Epidermal melanocyte (primary cell): ENCODE data around the gene ZRANB1.

Source experiments
- DNase-seq: peaks from one replicate; pipeline ENCODE4 v3.0.0; 2011; ENCODE audit warnings: low spot score; ENCODE audit not compliant: insufficient read length

The ZRANB1 gene

DNA sequence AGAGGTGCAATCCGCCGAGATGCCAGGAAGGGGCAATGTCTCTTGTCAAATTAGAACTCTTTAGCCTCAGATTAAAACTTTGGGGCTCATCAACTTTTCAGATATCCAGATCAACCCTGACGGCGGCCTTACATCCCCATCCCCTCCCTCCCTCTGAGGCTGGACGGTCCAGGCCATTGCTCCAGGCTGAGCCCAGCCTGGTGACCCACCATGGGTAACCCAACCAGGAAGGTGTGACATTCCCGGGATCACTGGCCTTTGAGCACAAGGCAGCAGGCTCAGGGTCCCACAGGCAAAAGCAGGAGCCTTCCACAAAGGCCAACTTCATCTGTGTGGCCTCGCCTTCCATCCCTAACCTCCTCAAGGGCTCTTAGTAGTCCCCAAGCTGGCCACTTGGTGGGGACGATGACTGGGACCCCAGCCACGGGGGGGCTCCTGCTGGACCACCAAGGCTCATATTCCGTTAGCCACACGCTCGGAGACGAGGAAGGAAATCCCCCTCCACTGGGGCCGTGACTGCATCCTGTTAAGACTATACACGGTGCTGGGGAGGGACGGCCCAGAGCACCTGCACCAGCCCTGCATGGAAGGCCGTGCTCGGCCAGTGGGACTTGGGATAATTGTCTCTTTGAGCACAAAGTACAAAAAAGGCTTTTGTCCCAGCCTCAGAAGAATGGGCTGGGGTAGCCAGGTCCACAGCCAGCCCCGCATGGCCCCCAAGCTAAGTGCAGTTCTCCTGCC lies 62.8 kb downstream of the ZRANB1 start:
- no peak for DNase-seq

DNA sequence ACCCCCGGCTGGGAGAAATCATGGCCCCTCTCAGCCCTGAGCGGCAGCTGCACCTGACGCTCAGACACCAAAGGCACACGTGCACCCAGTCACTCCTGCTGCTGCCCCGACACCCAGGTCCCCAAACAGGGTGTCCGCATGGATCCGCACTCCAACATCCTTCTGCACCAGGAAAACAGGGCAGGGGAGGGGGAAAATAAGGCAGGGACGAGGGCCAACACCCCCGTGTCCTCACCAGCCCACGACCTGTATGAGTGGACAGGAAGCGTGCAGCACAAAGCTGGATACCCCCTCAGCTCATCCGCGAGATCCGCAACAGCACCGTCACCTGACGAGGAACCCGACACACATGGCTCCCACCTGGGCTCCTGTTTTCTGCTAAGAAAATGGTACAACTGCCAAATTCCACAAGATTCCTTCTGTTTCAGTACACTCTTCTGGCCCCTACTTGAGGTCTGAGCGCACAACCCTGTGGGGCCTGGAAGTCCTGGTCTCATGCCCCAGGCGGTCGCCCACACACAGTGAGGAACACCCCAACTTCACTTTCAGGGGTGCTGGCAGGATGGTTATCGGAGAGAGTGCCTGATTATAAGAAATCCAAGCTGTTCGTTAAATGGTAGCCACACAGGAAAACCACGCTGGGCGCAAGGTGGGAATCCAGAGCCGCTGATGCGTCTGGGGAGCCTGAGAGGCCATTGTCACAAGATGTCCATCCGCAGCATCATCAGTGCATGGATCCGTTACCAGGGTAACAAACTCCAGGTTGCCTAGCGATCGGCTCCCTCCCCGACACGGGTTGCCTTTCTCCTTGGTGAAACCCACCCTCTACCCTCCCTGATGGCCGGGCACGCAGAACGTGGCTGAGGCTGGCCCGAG lies 63.6 kb downstream of the ZRANB1 start:
- no peak for DNase-seq

DNA sequence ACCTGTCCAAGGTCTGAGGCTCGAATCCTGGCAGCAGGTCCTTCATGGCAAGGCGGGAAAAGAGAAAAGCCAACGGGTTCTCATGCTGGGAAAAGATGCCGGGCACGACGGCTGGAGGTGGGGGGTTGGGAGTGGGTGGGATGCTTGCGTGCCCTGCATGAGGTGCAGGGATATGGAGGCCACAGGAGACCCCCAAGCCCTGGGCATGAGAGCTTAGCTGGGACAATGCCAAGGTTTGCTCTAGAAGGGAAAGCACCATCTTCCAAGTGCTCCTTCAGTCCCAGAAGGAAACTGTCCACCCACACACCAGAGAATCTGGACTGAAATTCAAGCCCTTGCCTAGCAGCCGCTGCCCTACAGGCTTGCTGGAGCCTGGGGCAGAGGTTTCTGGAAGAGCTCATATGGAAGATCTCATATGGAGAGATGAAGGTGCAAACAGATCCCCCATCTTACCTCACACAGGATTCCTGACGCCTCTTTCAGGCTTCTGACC lies 64.3 kb downstream of the ZRANB1 start:
- DNase-seq: no peak

DNA sequence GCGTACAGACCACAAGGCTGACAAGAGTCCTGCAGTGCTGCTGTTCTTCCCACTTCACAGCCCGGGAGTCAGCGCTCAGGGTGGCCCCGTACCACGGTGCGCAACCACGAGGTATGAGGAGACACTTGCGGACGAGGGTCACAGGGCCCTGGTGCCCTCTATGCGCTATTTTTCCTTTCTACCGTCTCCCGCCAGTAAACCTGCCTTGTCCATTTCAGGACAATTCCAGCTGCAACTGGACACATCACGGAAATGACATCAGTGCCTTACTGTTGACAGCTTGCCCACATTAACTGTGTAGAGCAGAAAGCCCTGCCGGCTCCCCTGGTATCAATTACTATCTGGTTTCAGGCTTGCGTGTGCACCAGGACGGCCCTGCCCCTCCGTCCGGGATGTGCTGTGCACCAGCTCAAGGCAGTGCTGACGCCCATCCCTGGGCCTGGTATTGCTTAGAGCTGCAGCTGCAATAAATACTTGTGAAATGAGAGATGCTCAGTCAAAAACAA lies 65.1 kb downstream of the ZRANB1 start:
- DNase-seq: peak; percentile 83

DNA sequence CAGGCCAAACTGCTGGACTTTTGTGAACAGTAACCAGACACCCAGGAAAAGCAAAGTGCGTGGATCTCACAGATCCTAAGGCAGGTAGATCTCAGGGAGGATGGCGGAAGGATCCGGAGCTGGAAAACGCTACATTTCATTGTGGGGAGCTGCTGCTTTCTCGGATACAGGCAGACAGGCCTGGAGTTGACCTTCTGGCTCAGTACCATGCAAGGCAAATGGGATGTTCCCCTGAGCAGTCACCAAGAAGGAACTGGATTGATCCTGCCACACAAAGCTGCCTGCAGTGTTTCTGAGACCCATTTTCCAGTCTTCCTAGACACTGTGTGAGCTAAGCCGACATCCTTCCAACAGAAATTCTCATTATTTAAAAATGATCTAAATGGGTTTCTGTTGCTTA lies 65.5 kb downstream of the ZRANB1 start:
- no peak for DNase-seq

DNA sequence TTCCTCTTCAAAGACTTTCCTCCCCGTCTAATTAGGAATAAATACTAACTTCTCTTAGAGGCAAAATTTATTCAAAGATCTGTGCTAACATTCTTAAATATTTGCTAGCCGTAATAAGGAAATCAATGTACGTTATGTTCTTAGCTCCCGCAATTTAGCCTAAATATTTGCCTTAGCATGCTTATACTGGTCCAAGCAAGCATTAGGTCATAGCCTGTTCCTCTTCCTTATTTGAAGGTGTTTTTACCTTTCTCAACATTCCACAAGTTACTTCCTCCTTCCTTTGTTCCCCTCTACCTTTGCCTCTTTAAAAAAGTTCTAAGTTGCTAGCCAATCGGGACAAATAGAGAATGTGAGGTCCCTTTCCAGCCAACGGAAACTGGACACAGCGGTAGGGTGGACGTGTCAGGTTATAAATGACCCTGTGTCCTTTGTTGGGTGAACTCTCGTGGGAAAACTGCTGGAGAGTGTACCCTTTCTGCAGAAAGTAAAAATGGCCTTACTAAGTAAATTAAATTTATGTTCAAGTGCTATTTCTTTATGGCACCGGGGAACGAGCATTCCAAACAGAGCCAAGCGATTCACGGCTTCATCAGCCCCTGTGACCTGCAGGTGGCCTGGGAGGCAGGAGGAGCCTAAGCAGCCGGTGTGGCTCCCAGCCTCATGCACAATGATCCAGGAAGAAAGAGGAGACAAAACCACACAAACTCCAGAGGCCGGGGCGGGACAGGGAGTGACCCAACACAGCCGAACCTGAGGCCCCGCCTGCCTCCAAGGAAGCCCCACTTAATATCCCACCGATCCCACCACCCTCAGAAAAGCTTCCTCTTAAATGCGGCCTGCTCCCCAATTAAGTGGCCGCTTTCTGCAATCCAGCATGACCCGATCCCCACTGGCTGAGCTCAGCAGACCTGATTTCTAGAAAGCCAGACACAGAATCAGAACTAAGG lies 67.0 kb downstream of the ZRANB1 start:
- no peak for DNase-seq

DNA sequence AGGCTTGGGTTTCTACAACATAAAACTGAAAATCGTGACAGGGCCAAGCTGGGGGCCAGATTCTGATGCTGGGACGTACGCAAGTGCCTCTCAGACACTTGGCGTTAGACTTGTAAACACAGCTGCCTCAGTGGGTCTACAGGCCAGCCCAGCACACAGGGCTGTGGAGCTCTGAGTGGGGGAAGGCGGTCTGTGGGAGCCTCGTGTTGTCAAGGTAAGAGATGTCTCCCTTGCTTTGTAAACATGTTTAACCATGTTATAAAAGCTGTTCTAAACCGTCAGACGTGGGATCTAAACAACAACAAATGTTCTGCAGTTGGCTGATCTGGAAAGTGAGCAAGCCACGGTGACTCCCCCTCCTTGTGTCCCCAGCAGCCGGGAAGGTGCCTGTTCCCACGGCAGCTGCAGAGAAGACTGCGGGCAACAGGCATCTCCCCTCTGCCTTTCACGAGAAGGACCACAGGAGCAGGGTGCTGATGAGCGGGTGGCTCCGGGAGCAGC lies 67.8 kb downstream of the ZRANB1 start:
- no peak for DNase-seq

DNA sequence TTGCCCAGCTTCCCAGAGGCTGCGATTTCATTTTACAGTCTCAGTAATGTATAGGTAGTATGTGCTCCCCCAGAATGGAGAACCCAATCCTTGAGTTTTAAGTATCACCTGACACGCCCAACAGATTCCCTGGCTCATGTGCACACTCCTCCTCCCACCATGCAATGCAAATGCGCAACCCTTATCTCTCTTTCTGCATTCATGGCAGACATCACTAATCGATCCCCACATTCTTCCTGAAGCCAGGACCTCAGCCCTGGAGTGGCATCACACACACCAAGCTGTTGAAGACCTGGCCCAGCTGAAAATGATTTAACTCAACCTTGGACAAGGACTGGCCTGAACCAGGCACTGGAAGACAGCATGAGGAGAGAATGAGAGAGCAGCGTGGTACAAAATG lies 68.4 kb downstream of the ZRANB1 start:
- no peak for DNase-seq

DNA sequence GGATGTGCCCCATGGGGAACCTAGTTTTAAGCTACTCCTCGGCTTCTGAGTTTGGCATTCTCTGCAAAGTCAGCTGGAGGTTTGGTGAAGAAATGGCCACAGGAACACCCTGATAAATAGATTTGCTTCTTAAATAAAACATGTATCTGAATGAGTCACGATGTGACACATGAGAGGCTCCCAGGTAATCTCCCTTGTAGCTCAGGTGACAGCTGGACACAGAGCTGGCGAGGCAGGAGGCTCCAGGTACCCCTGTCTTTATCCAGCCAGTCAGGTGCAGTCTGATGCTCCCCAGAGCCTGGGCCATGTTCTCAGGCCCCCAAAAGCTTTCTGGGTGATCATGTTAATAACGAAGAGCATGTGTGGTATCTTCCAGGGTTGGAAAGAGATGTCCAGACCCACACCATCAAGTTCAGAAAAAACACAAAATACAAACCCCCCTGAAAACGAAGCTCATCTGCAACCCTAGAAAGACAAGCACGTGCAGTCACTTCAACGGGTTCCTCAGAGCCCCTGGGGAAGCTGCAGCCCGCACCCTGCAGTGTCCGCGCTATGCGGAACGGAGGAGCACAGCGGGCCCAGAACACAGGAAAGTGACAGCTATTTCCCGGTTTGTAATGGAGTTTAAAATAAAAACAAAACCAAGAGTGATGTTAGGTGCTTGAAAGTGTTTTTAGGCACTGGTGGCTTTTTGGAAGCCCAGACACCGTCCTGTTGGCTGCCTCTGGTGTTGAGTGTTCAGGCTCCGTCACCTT lies 69.4 kb downstream of the ZRANB1 start:
- no peak for DNase-seq

DNA sequence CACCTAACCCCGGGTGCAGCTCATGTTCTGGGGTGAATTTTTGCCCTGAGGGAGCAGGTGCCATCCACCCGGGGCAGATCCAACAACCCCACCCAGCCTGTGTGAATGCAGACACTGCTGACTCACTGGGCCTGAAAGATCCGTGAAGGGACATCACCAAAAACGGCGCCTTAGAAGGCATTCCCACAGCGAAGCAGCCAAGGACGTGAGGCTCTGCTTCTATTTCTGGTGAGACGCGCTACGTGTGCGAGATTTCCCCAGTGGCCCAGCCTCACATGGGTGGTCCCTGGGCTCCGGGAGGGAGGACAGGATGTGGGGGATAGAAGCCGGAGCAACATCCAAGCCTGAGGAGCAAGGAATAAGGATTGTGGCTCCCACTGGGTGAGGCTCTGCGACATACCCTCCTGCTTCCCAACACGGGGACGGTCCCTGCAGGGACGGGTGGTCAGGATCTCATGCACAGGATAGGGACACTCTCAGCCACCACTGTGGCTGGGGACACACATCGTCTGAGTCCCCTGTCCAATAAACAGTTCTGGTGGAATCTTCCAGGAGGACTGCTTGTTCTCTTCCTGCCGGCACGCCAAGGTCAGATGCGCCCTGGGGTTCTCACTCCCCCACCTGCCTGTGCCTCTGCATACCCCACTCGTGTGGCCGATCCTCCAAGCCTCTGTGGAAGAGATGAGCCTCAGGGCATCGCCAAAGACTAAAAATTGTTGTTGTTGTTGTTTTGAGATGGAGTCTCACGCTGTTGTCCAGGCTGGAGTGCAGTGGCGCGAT lies 70.2 kb downstream of the ZRANB1 start:
- no peak for DNase-seq

DNA sequence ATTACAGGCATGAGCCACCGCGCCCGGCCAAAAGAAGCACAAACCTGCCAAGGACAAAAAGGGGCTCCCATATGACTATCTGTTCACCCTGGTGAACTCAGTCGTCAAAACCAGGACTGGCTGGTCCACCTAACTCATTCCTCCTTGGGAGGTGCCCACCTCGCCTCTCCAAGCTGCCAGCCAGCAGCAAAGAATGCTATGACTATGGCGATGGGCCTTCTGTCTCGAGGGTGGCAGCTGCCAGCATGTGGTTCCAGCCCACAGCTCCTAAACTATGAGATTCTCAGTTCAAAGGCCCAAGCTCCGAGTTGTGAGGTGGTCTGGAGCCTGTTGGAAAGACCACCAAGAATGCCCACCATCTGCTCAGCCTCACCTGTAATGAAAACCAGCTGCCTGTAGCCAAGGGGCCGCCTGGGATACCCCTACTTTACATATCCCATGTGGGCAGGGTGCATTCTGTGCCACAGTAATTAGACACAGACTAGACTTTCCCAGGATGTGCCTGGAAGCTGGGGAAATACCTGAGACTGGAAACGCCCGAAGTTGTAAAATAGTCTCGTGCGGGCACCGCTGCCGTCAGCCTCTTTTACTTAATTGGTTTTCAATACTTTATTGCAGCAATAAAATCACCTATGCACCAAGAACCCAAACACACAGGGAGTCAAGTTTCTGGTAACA lies 71.1 kb downstream of the ZRANB1 start:
- DNase-seq: no peak

DNA sequence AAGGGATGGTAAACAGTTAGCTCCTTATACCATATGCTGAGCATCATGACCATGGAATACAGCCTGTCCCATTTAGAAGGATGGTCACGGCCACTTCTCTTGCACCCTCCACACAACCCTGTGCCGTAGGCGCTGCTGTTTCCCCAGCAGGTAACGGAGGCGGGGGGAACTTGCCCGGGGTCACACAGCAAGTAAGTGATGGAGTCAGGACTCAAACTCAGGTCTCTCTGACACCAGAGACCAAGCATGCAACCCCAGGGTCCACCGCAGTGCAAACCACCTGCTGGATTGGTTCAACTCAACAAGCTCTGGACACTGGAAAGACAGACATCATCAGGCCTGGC lies 71.6 kb downstream of the ZRANB1 start:
- no peak for DNase-seq

DNA sequence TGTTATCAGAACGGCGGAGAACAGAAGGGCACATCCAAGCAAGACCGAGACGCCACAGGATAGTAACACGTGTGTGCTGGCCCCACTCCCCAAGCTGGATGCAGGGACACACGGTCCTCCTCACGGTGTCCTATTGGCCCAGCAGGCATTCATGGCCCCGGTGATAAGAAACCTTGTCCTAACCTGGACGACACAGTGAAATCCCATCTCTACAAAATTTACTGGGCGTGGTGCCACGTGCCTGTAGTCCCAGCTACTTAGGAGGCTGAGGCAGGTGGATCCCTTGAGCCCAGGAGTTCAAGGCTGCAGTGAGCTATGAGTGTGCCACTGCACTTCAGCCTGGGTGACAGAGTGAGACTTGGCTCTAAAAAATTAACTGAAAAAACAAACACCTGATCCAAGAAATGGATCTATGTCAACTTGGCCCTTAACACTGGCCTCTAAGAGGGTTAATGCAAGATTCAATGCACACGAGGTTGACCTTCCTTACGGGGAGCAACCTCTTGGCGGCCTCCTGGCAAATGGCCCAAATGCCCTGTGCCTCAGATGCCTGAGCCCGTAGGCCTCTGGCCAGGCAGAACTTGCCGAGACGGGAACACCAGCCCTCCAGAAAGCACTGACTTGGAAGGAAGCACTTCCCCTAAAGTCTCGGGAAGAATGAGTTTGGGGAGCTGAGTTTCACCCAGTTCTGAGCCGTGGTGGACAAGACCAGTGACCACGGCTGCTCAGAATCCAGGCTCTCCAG lies 72.3 kb downstream of the ZRANB1 start:
- DNase-seq: no peak

DNA sequence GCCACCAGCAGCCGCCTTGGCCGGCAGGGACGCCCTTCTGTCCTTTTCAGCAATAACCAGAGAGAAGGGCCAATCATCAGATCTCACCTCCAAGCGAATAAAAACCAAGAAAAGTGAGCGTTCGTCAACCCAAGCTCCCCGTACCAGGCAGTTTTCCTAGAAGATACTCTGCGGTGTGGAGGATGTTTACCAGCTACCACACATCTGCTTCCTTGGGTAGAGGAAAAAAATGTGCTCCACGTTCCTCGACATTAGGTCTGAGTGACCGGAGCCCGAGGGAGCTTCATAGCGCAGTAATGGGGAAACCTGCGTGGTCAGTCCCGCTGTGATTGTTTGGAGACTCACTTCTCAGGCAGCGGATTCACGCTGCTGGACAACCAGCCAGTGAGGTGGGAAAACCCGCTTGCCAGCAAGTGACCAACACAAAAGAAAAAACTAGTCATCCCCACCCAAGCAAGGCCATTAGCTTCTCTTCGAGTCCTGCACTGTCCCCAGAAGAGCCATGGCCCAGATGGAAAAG lies 73.0 kb downstream of the ZRANB1 start:
- no peak for DNase-seq

DNA sequence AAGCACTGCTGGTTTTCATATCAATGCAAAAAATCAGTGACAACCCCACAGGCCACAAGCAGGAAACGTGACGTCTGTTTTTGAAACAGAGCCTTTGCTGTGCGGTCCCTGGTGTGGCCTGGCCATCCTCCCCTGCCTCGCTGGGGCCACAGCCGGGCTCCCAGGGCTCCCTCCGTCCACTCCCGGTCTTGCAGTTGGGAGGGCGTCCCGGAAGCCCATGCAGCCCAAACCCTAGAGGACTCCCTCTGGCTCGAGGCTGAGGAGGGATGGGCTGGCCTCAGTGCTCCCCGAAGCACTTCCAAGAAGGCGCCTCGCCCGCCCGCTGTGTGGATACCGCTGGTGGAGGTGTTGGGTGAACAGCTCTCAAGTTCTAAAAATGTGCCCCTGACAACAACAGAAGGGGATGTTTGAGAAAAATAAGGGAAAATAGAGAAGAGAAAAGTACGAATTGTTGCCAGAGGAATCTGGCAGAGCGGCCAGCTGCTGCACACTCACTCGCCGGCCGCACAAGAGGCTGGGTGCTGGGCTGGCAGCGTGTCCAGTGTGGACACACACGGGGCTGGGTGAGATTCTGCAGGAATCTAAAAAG lies 73.5 kb downstream of the ZRANB1 start:
- DNase-seq: no peak

DNA sequence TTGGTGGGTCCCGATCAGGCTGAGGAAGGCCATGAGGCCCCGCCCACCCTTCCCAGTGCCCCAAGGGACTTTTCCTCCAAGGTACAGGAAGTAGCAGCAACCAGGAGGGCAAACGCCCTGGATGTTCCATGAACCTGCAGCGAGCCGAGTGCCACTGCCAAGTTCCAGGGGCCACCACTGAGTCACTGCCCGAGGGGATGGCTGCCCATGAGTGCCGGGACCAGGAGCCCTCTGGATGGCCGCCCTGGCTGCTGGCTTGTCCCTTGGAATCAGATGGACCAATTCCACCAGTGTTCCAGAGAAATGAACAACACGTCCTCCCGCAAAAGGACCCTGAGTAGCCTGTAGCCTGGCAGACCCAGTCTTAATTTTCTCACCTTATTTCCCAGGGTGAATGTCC lies 74.2 kb downstream of the ZRANB1 start:
- DNase-seq: no peak

DNA sequence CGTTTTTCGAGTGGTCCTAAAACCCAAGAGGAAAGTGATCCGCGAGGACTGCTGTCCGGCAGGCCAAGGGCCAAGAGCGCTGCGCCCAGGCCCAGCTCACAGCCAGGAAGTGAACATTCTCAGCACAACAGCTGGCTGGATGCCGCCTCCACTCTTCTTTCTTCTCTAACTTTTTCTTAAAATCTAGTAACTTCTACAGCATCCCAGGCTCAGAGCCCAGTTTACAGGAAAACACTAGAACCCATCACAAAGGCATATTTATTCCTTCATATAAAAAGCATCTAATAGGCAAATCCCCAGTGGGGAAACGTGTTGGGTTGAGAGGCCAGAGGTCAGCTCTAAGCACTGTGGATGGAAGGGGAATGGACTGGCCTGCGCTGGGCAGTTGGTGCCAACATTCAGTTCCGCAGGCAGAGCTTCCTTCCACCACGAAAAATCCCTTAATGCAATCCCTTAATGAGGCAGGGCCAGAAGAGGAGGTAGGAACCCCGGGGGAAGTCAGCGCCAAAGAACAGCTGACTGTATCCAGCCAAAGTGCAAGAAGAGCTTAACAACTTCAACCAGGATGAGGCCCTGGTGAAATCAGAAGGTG lies 74.8 kb downstream of the ZRANB1 start:
- no peak for DNase-seq
